ENCODE measurements around the gene PRMT5.
A peak's percentile ranks its signal among the peaks of the same experiment; 100 is the strongest.

DNA sequence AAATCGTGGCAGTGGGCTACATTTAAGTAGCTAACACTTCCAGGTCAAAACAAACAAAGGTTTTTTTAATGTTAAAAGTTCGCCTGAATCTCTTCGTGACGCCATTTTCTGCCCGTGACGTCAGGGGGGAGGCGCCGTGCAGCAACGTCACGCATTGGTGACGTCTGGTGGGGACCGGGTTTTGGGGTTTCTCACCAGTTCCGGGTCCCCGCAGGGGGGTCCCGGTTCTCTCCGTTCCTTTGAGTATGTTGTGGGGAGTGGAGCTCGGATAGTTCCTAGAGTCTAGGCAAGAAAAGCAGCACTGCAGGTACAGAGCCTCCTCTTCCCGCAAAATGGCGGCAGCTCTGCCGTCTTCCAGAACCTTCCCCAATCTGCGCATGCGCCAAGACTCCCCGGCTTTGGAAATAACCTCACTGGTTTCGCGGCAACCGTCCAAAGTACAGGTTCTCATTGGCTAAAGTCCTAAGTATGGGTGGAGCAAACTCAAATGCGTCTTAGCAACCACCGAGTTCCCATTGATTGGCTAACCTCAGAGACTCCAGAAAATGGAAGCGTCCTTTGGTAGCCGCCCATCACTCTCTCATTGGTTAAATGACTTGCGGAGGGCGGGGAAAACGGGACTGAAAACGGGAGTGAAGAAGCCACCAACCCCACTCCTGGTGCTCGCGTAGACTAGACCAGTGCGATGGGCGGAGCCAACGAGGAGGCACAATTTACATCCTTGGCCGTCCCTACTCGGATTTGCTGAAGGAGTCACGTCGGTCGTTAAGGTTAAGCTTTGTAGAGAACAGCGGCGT is 10.2 kb downstream of the PRMT5 start, which contains the start of gene RBM23:
- TF ChIP-seq HDGF (IDR thresholded peaks at IDR 0.05; ENCODE audit: borderline replicate concordance) = 0 out of 2 replicates have a peak, but pooled peaks have one; percentile 72
- no peak for TF ChIP-seq L3MBTL2 (conservative IDR thresholded peaks at IDR 0.05)
- no peak for TF ChIP-seq FOXA1 (IDR thresholded peaks at IDR 0.05)
- no peak for TF ChIP-seq CTBP1 (IDR thresholded peaks at IDR 0.05; ENCODE audit: borderline replicate concordance)
- no peak for TF ChIP-seq SUZ12 (IDR thresholded peaks at IDR 0.05)
- no peak for TF ChIP-seq FOXK2 (IDR thresholded peaks at IDR 0.05)
- no peak for TF ChIP-seq SP1 (IDR thresholded peaks at IDR 0.05)
- no peak for TF ChIP-seq ARNT (IDR thresholded peaks at IDR 0.05)
- no peak for TF ChIP-seq LEF1 (IDR thresholded peaks at IDR 0.05; ENCODE audit: borderline replicate concordance)
- TF ChIP-seq FOXM1 (IDR thresholded peaks at IDR 0.05; ENCODE audit: borderline replicate concordance) = no peak
- TF ChIP-seq ELF4 (IDR thresholded peaks at IDR 0.05) = no peak
- TF ChIP-seq, protein P1, sequence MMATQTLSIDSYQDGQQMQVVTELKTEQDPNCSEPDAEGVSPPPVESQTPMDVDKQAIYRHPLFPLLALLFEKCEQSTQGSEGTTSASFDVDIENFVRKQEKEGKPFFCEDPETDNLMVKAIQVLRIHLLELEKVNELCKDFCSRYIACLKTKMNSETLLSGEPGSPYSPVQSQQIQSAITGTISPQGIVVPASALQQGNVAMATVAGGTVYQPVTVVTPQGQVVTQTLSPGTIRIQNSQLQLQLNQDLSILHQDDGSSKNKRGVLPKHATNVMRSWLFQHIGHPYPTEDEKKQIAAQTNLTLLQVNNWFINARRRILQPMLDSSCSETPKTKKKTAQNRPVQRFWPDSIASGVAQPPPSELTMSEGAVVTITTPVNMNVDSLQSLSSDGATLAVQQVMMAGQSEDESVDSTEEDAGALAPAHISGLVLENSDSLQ (IDR thresholded peaks at IDR 0.05) = peak; percentile 92
- TF ChIP-seq TARDBP (IDR thresholded peaks at IDR 0.05) = peak; percentile 96
- no peak for TF ChIP-seq ZNF384 (IDR thresholded peaks at IDR 0.05)

All from HEK293T (cell line).